ENCODE data around the gene ZAP70. TPM values are rescaled to one million over a fixed set of nuclear protein-coding genes. Genes with fewer than 3 reads are reported as not detected.

The ZAP70 gene
- total and polyA plus RNA-seq, 10 donors = 35.2 to 96.1 (median 62.2) TPM

GRCh38 chr2:97717613-97717995, 4.2 kb downstream of the ZAP70 start:
- Histone ChIP-seq H3K27me3 (replicated peaks in 1 of 7) (no peaks in the 10 kb centered on the region), H3K4me1 (peaks cover 0 to 91% (median 43%) of the 10 kb centered on the region in 6 donors), H3K4me3 (peak overlapping the region in 4 of 8 donors; percentile 13 to 70 (median 22)), H3K27ac (peak overlapping the region in 7 of 8 donors; percentile 2 to 90 (median 66)), H3K9me3 (no peaks in the 10 kb centered on the region), H3K36me3 (no peaks in the 10 kb centered on the region)
- TF ChIP-seq POLR2AphosphoS5 (IDR thresholded peaks at IDR 0.05) (no peak), POLR2A (IDR thresholded peaks at IDR 0.05) (no peak)
- TF ChIP-seq, protein P1, sequence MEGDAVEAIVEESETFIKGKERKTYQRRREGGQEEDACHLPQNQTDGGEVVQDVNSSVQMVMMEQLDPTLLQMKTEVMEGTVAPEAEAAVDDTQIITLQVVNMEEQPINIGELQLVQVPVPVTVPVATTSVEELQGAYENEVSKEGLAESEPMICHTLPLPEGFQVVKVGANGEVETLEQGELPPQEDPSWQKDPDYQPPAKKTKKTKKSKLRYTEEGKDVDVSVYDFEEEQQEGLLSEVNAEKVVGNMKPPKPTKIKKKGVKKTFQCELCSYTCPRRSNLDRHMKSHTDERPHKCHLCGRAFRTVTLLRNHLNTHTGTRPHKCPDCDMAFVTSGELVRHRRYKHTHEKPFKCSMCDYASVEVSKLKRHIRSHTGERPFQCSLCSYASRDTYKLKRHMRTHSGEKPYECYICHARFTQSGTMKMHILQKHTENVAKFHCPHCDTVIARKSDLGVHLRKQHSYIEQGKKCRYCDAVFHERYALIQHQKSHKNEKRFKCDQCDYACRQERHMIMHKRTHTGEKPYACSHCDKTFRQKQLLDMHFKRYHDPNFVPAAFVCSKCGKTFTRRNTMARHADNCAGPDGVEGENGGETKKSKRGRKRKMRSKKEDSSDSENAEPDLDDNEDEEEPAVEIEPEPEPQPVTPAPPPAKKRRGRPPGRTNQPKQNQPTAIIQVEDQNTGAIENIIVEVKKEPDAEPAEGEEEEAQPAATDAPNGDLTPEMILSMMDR (IDR thresholded peaks at IDR 0.05 in 8 of 11, conservative IDR thresholded peaks at IDR 0.05 in 3 of 11) = no peak
- 32 to 77% (median 65%) methylated on average over 2 to 3 of the region's 3 CpGs for WGBS, 5 donors
- intact Hi-C loops (cut with DNase I; ENCODE audit: low total_unique reads) = no loop called here
- DNase-seq = no peak

DNA sequence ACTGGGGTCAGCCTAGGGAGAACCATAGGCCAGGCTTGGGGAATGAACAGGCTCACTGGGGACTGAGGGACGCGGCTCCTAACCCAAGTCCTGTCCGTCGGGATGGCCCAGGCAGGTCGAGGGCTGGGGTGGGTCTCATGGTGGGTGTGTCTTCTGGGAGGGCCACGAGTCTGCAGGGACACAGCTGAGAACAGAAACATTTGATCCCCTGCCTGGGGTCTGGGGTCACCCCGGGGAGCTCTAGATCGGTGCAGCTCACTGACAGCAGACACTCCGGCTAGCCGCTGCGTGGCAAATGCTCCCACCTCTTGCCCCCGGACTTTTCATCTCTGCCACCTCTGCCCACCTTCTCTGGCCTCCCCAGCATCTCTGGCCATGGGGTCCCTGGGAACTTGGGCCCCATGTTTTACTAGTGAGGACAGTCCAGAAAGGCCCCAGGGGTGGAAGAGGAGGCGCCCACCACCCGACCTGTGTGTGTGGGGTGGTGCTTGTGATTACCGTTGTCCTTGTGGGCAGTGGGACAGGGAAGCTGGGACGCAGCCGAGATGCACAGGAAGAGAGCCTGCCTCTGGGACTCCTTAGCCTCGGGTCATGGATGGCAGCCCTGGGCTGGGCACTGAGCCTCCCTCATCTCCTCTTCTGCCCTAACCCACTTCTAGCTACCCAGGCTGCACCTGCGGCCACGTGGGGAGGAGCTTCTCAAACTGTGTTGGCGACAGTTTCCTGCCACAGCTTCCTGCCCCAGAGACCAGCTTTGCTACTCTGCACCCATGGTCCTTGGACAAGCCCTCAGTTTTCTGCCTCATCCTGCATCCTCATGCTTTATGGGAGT, 4.9 kb downstream of the ZAP70 start:
- Histone ChIP-seq H3K27me3 (replicated peaks in 1 of 7) (no peaks in the 10 kb centered on the region), H3K9me3 (no peaks in the 10 kb centered on the region), H3K27ac (peak overlapping the region; percentile 2 to 90 (median 60)), H3K4me1 (peaks cover 0 to 91% (median 37%) of the 10 kb centered on the region in 6 donors), H3K36me3 (no peaks in the 10 kb centered on the region), H3K4me3 (peak overlapping the region in 6 of 8 donors; percentile 3 to 70 (median 20))
- TF ChIP-seq POLR2A (IDR thresholded peaks at IDR 0.05) (no peak), POLR2AphosphoS5 (IDR thresholded peaks at IDR 0.05) (peak; percentile 58 to 74 (median 68))
- peak; percentile 93 for DNase-seq
- intact Hi-C loops (cut with DNase I; ENCODE audit: low total_unique reads) = no loop called here
- 47 to 58% (median 51%) methylated on average over 18 to 21 of the region's 21 CpGs for WGBS, 5 donors

- Histone ChIP-seq H3K4me1 (peaks cover 0 to 91% (median 36%) of the 10 kb centered on the region in 6 donors), H3K27me3 (replicated peaks in 1 of 7) (no peaks in the 10 kb centered on the region), H3K27ac (peak overlapping the region in 6 of 8 donors; percentile 29 to 90 (median 72)), H3K4me3 (peak overlapping the region in 5 of 8 donors; percentile 3 to 70 (median 22)), H3K36me3 (peaks cover 0 to 5% (median 0%) of the 10 kb centered on the region in 6 donors), H3K9me3 (no peaks in the 10 kb centered on the region)
- TF ChIP-seq, protein P1 (IDR thresholded peaks at IDR 0.05 in 8 of 11, conservative IDR thresholded peaks at IDR 0.05 in 3 of 11) = no peak
- TF ChIP-seq POLR2A (IDR thresholded peaks at IDR 0.05) (no peak), POLR2AphosphoS5 (IDR thresholded peaks at IDR 0.05) (no peak)
- intact Hi-C loops (cut with DNase I; ENCODE audit: low total_unique reads) = no loop called here
- no peak for DNase-seq
- 30 to 46% (median 33%) methylated on average over 3 of the region's 3 CpGs for WGBS, 5 donors
These were observed 5.6 kb downstream of the ZAP70 start for GRCh38 chr2:97718942-97719341.

GRCh38 chr2:97719362-97720155, 6.2 kb downstream of the ZAP70 start:
- WGBS, 5 donors = 93 to 95% (median 94%) methylated on average over 16 of the region's 16 CpGs
- H3K36me3 ChIP-seq = peaks cover 0 to 12% (median 0%) of the 10 kb centered on the region in 6 donors
- H3K4me1 ChIP-seq = peaks cover 0 to 97% (median 36%) of the 10 kb centered on the region in 6 donors
- DNase-seq = peak; percentile 64
- no peaks in the 10 kb centered on the region for H3K9me3 ChIP-seq
- H3K4me3 ChIP-seq = peak overlapping the region in 3 of 8 donors; percentile 19 to 70 (median 25)
- TF ChIP-seq, protein P1 (IDR thresholded peaks at IDR 0.05 in 8 of 11, conservative IDR thresholded peaks at IDR 0.05 in 3 of 11) = no peak
- TF ChIP-seq POLR2AphosphoS5 (IDR thresholded peaks at IDR 0.05) (no peak), POLR2A (IDR thresholded peaks at IDR 0.05) (no peak)
- intact Hi-C loops (cut with DNase I; ENCODE audit: low total_unique reads) = no loop called here
- H3K27me3 ChIP-seq (replicated peaks in 1 of 7) = no peaks in the 10 kb centered on the region
- peak overlapping the region in 6 of 8 donors; percentile 29 to 90 (median 72) for H3K27ac ChIP-seq

Data from spleen (tissue), 11 donors.